ENCODE results near the gene ABHD14A. TPM values are rescaled to one million over a fixed set of nuclear protein-coding genes. Genes with fewer than 3 reads are reported as not detected.

ABHD14A gene
- total RNA-seq, 1 donor from 2014 or later: 11.8 TPM

- H3K9me3 ChIP-seq (ENCODE audit: insufficient read depth, low read depth, low read length): no peaks in the 10 kb centered on the region
- no peak for FAIRE-seq
- peak overlapping the region; percentile 69 for H2AFZ ChIP-seq (ENCODE audit: low read depth, low read length)
- H3K27me3 ChIP-seq (ENCODE audit: insufficient read depth, low read length): peaks cover 7% of the 10 kb centered on the region
- H3K27me3 Mint-ChIP-seq (ENCODE audit: low read depth, unreplicated experiment): peaks cover 29% of the 10 kb centered on the region
- H3K36me3 ChIP-seq (ENCODE audit: insufficient read depth, low read length): peaks cover 4% of the 10 kb centered on the region
- peak overlapping the region; percentile 2 for H3K9ac ChIP-seq (ENCODE audit: low read length)
- H3K79me2 ChIP-seq (ENCODE audit: insufficient read depth, low read length): no peaks in the 10 kb centered on the region
- H3K4me3 ChIP-seq (ENCODE audit: insufficient read depth, low read depth, low read length): peak overlapping the region; percentile 39
- TF ChIP-seq CTCF (IDR thresholded peaks at IDR 0.05; ENCODE audit: insufficient read depth, low read depth, low read length) (peak; percentile 23), EZH2 (IDR thresholded peaks at IDR 0.05; ENCODE audit: insufficient read depth, low read length) (no peak)
- H3K4me2 ChIP-seq (ENCODE audit: low read length): peak overlapping the region; percentile 84
- no peak overlapping the region for H3K27ac ChIP-seq (ENCODE audit: low read depth, low read length)
- H3K36me3 Mint-ChIP-seq (ENCODE audit: low read depth, unreplicated experiment): peaks cover 22% of the 10 kb centered on the region
- H3K4me1 ChIP-seq (ENCODE audit: insufficient read depth, low read length): peaks cover 9% of the 10 kb centered on the region
- peaks cover 24% of the 10 kb centered on the region for H4K20me1 ChIP-seq (ENCODE audit: insufficient read depth, low read length)
- H3K4me1 Mint-ChIP-seq (ENCODE audit: low read depth, unreplicated experiment): no peaks in the 10 kb centered on the region
- DNase-seq (ENCODE audit: low read depth): peak; percentile 47
- H3K9me3 Mint-ChIP-seq (ENCODE audit: unreplicated experiment): peaks cover 5% of the 10 kb centered on the region
- no peak overlapping the region for H3K4me3 Mint-ChIP-seq (ENCODE audit: unreplicated experiment)
- H3K27ac Mint-ChIP-seq (ENCODE audit: unreplicated experiment): no peak overlapping the region
Measured at GRCh38 chr3:51955893-51956770, 18.7 kb upstream of the ABHD14A start.

- no peak overlapping the region for H3K4me3 Mint-ChIP-seq (ENCODE audit: unreplicated experiment)
- H3K4me1 ChIP-seq (ENCODE audit: insufficient read depth, low read length): peaks cover 9% of the 10 kb centered on the region
- H3K4me1 Mint-ChIP-seq (ENCODE audit: low read depth, unreplicated experiment): no peaks in the 10 kb centered on the region
- H3K4me2 ChIP-seq (ENCODE audit: low read length): no peak overlapping the region
- H3K9me3 Mint-ChIP-seq (ENCODE audit: unreplicated experiment): peaks cover 5% of the 10 kb centered on the region
- FAIRE-seq: no peak
- TF ChIP-seq CTCF (IDR thresholded peaks at IDR 0.05; ENCODE audit: insufficient read depth, low read depth, low read length) (no peak), EZH2 (IDR thresholded peaks at IDR 0.05; ENCODE audit: insufficient read depth, low read length) (no peak)
- no peak overlapping the region for H3K9ac ChIP-seq (ENCODE audit: low read length)
- no peak overlapping the region for H3K4me3 ChIP-seq (ENCODE audit: insufficient read depth, low read depth, low read length)
- no peak overlapping the region for H3K27ac ChIP-seq (ENCODE audit: low read depth, low read length)
- peaks cover 4% of the 10 kb centered on the region for H3K36me3 ChIP-seq (ENCODE audit: insufficient read depth, low read length)
- H4K20me1 ChIP-seq (ENCODE audit: insufficient read depth, low read length): peaks cover 39% of the 10 kb centered on the region
- peaks cover 7% of the 10 kb centered on the region for H3K27me3 ChIP-seq (ENCODE audit: insufficient read depth, low read length)
- no peaks in the 10 kb centered on the region for H3K9me3 ChIP-seq (ENCODE audit: insufficient read depth, low read depth, low read length)
- H3K79me2 ChIP-seq (ENCODE audit: insufficient read depth, low read length): no peaks in the 10 kb centered on the region
- H3K36me3 Mint-ChIP-seq (ENCODE audit: low read depth, unreplicated experiment): peaks cover 29% of the 10 kb centered on the region
- H3K27ac Mint-ChIP-seq (ENCODE audit: unreplicated experiment): no peak overlapping the region
- no peak for DNase-seq (ENCODE audit: low read depth)
- peaks cover 25% of the 10 kb centered on the region for H3K27me3 Mint-ChIP-seq (ENCODE audit: low read depth, unreplicated experiment)
- H2AFZ ChIP-seq (ENCODE audit: low read depth, low read length): no peak overlapping the region
Measured at GRCh38 chr3:51957520-51958205, 17.2 kb upstream of the ABHD14A start.

Data from astrocyte (in vitro differentiated cells and primary cell).